Measurements from ENCODE around the gene TLCD2.
"Not testable (repeated sequence)": the region's sequence is repeated elsewhere in the genome, so short reads cannot be mapped to it uniquely, and the experiment has no call there.

The TLCD2 gene

DNA sequence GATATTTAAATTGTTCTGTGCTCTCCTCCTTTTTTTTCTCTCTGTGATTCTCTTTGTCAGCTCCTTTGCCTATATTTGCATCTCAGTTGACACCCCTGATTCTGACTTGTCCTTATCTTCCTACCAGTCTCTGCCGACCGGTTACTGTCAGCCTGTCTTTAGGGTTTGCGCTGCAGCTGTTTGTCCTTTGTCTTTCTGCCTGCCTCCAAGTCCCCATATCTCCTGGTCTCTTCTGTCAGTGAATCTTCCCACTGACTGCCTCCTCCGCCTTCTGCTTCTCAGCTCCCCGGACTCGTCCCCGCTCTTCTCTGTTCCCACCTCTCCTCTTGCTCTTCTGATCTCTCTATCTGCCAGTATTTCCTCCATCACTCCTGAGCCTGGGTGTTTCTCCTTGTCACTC lies 5.2 kb downstream of the TLCD2 start:
- Histone ChIP-seq H3K9me3 (ENCODE audit: insufficient read depth, low read length) (no peaks in the 10 kb centered on the region), H3K4me3 (ENCODE audit: low read length) (no peak overlapping the region), H3K27me3 (ENCODE audit: low read depth, low read length) (no peaks in the 10 kb centered on the region), H3K27ac (ENCODE audit: low read length) (no peak overlapping the region), H3K79me2 (ENCODE audit: low read length) (no peaks in the 10 kb centered on the region), H3K4me1 (ENCODE audit: low read length) (no peaks in the 10 kb centered on the region), H2AFZ (ENCODE audit: low read depth, low read length) (no peak overlapping the region), H3K36me3 (replicated peaks; ENCODE audit: low read depth, low read length) (no peaks in the 10 kb centered on the region), H4K20me1 (ENCODE audit: insufficient read depth, low read length) (no peaks in the 10 kb centered on the region), H3K4me2 (ENCODE audit: low read length) (no peak overlapping the region), H3K9ac (ENCODE audit: low read length) (no peak overlapping the region)
- TF ChIP-seq EZH2phosphoT487 (IDR thresholded peaks at IDR 0.05; ENCODE audit: low read depth) (no peak), CTCF (IDR thresholded peaks at IDR 0.05; ENCODE audit: low read depth, low read length) (no peak)

- Histone ChIP-seq H3K9me3 (ENCODE audit: insufficient read depth, low read length) (no peaks in the 10 kb centered on the region), H3K4me3 (ENCODE audit: low read length) (no peak overlapping the region), H3K4me1 (ENCODE audit: low read length) (no peaks in the 10 kb centered on the region), H3K9ac (ENCODE audit: low read length) (no peak overlapping the region), H3K79me2 (ENCODE audit: low read length) (no peaks in the 10 kb centered on the region), H3K27ac (ENCODE audit: low read length) (no peak overlapping the region), H3K36me3 (replicated peaks; ENCODE audit: low read depth, low read length) (no peaks in the 10 kb centered on the region), H3K27me3 (ENCODE audit: low read depth, low read length) (no peaks in the 10 kb centered on the region), H3K4me2 (ENCODE audit: low read length) (no peak overlapping the region), H2AFZ (ENCODE audit: low read depth, low read length) (no peak overlapping the region), H4K20me1 (ENCODE audit: insufficient read depth, low read length) (no peaks in the 10 kb centered on the region)
- no peak for TF ChIP-seq CTCF (IDR thresholded peaks at IDR 0.05; ENCODE audit: low read depth, low read length)
- no peak for TF ChIP-seq EZH2phosphoT487 (IDR thresholded peaks at IDR 0.05; ENCODE audit: low read depth)
These were observed 7.1 kb downstream of the TLCD2 start for GRCh38 chr17:1703063-1703462.

DNA sequence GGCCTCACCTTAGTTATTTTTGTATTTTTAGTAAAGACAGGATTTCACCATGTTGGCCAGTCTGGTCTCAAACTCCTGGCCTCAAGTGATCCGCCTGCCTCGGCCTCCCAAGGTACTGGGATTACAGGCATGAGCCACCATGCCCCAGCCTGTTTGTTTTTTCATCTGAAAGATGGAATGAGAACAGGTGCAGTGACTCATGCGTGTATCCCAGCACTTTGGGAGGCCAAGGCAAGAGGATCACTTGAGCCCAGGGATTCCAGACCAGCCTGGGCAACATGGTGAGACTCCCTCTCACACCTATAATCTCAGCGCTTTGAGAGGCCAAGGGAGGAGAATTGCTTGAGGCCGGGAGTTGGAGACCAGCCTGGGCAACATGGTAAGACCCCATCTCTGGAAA lies 10.3 kb downstream of the TLCD2 start:
- not testable (repeated sequence) for H4K20me1 ChIP-seq (ENCODE audit: insufficient read depth, low read length); H3K4me1 ChIP-seq (ENCODE audit: low read length); H3K79me2 ChIP-seq (ENCODE audit: low read length); H3K36me3 ChIP-seq (replicated peaks; ENCODE audit: low read depth, low read length); H3K4me2 ChIP-seq (ENCODE audit: low read length); H3K4me3 ChIP-seq (ENCODE audit: low read length); H3K9me3 ChIP-seq (ENCODE audit: insufficient read depth, low read length); H2AFZ ChIP-seq (ENCODE audit: low read depth, low read length); H3K27me3 ChIP-seq (ENCODE audit: low read depth, low read length); H3K27ac ChIP-seq (ENCODE audit: low read length); H3K9ac ChIP-seq (ENCODE audit: low read length)

DNA sequence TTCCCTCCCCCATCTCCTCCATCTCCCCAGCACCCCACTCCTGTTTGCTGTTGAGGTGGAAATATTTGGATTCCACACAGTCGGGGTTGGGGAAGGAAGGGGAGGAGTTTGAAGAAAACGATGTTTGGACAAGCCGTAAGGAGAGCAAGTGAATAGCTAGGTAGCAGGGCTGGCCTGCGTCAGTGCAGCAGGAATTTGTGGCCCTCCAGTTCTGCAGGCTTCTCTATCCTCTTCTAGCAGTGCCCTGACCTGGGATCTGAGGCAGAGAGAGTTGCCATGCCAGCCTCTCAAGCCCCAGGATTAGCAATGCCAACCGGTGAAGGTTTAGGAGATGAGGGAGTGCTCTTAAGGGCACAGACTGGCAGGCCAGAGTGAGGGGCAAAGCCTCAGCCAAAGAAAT lies 12.5 kb downstream of the TLCD2 start:
- TF ChIP-seq CTCF (IDR thresholded peaks at IDR 0.05; ENCODE audit: low read depth, low read length) (no peak), EZH2phosphoT487 (IDR thresholded peaks at IDR 0.05; ENCODE audit: low read depth) (no peak)
- Histone ChIP-seq H3K27ac (ENCODE audit: low read length) (no peak overlapping the region), H3K79me2 (ENCODE audit: low read length) (no peaks in the 10 kb centered on the region), H3K4me1 (ENCODE audit: low read length) (peaks cover 12% of the 10 kb centered on the region), H4K20me1 (ENCODE audit: insufficient read depth, low read length) (no peaks in the 10 kb centered on the region), H3K4me3 (ENCODE audit: low read length) (no peak overlapping the region), H3K27me3 (ENCODE audit: low read depth, low read length) (no peaks in the 10 kb centered on the region), H3K9me3 (ENCODE audit: insufficient read depth, low read length) (no peaks in the 10 kb centered on the region), H3K4me2 (ENCODE audit: low read length) (no peak overlapping the region), H2AFZ (ENCODE audit: low read depth, low read length) (no peak overlapping the region), H3K36me3 (replicated peaks; ENCODE audit: low read depth, low read length) (no peaks in the 10 kb centered on the region), H3K9ac (ENCODE audit: low read length) (no peak overlapping the region)

DNA sequence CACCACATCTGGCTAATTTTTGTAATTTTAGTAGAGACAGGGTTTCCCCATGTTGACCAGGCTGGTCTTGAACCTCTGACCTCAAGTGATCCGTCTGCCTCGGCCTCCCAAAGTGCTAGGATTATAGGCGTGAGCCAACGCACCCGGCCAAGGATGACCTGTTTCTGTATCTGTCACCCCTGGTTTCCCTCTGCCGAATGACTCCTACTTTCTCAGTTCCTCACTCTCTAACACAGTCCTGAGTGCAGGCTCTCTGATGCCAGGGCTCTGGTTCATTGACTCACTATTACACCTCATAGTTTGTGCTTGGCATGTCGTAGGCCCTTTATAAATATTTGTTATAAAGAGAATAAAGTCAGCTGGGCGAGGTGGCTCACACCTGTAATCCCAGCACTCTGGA lies 14.8 kb downstream of the TLCD2 start:
- Histone ChIP-seq H3K4me2 (ENCODE audit: low read length) (peak overlapping the region; percentile 32), H3K36me3 (replicated peaks; ENCODE audit: low read depth, low read length) (no peaks in the 10 kb centered on the region), H3K4me3 (ENCODE audit: low read length) (no peak overlapping the region), H2AFZ (ENCODE audit: low read depth, low read length) (no peak overlapping the region), H3K27me3 (ENCODE audit: low read depth, low read length) (no peaks in the 10 kb centered on the region), H3K4me1 (ENCODE audit: low read length) (peaks cover 12% of the 10 kb centered on the region), H3K9ac (ENCODE audit: low read length) (no peak overlapping the region), H4K20me1 (ENCODE audit: insufficient read depth, low read length) (no peaks in the 10 kb centered on the region), H3K79me2 (ENCODE audit: low read length) (no peaks in the 10 kb centered on the region), H3K9me3 (ENCODE audit: insufficient read depth, low read length) (no peaks in the 10 kb centered on the region), H3K27ac (ENCODE audit: low read length) (no peak overlapping the region)
- no peak for TF ChIP-seq EZH2phosphoT487 (IDR thresholded peaks at IDR 0.05; ENCODE audit: low read depth)
- no peak for TF ChIP-seq CTCF (IDR thresholded peaks at IDR 0.05; ENCODE audit: low read depth, low read length)
